ENCODE results near the gene IGSF10. TPM values are rescaled to one million over a fixed set of nuclear protein-coding genes. Genes with fewer than 3 reads are reported as not detected.
"Not testable (repeated sequence)": the region's sequence is repeated elsewhere in the genome, so short reads cannot be mapped to it uniquely, and the experiment has no call there.

Gene IGSF10, protein sequence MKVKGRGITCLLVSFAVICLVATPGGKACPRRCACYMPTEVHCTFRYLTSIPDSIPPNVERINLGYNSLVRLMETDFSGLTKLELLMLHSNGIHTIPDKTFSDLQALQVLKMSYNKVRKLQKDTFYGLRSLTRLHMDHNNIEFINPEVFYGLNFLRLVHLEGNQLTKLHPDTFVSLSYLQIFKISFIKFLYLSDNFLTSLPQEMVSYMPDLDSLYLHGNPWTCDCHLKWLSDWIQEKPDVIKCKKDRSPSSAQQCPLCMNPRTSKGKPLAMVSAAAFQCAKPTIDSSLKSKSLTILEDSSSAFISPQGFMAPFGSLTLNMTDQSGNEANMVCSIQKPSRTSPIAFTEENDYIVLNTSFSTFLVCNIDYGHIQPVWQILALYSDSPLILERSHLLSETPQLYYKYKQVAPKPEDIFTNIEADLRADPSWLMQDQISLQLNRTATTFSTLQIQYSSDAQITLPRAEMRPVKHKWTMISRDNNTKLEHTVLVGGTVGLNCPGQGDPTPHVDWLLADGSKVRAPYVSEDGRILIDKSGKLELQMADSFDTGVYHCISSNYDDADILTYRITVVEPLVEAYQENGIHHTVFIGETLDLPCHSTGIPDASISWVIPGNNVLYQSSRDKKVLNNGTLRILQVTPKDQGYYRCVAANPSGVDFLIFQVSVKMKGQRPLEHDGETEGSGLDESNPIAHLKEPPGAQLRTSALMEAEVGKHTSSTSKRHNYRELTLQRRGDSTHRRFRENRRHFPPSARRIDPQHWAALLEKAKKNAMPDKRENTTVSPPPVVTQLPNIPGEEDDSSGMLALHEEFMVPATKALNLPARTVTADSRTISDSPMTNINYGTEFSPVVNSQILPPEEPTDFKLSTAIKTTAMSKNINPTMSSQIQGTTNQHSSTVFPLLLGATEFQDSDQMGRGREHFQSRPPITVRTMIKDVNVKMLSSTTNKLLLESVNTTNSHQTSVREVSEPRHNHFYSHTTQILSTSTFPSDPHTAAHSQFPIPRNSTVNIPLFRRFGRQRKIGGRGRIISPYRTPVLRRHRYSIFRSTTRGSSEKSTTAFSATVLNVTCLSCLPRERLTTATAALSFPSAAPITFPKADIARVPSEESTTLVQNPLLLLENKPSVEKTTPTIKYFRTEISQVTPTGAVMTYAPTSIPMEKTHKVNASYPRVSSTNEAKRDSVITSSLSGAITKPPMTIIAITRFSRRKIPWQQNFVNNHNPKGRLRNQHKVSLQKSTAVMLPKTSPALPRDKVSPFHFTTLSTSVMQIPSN (N-terminal part only)
- not detected for total RNA-seq

DNA sequence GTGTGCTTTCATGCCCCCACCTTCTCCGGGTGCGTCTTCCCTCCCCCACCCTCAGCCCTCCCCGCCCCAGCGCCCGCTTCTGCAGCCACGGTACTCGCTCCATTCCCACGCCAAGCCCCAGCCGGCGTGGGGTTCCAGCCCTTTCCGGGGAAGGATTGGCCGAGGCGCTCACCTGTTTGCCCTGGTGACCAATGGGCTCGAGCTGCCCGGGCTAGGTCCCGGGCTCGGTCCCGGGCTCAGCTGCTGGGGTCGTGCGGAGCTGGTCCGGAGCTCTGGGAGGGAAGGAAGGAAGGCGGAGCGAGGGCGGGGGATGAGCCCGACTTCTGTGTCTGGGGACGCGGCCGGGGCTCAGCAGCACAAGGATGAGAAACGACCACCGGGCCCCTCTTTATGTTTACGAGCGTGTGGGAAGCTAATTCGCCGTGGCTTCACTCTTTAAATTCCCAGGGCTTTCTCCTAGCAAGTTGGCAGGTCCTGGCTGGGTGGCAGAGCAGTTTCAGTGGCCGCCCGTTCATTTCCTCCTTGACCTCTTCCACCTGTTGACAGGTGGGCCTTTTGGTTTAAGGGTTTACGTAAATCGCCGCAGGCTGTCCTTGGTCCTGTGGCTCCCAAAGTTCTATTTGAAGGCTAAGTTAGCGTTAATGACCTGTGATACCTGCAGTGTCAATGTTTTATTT, at the start of gene IGSF10:
IGSF10 (minus strand) TSS at position 288 of the 677 bp plus-strand sequence. CDS start 2,352 bp downstream, outside the sequence.
- ChIA-PET POLR2A (no interaction called here), CTCF (interaction anchor here (1.4 kb wide), 1 partner anchor 8 kb away, joined by 4 read pairs; no protein-coding TSS in a partner anchor)

DNA sequence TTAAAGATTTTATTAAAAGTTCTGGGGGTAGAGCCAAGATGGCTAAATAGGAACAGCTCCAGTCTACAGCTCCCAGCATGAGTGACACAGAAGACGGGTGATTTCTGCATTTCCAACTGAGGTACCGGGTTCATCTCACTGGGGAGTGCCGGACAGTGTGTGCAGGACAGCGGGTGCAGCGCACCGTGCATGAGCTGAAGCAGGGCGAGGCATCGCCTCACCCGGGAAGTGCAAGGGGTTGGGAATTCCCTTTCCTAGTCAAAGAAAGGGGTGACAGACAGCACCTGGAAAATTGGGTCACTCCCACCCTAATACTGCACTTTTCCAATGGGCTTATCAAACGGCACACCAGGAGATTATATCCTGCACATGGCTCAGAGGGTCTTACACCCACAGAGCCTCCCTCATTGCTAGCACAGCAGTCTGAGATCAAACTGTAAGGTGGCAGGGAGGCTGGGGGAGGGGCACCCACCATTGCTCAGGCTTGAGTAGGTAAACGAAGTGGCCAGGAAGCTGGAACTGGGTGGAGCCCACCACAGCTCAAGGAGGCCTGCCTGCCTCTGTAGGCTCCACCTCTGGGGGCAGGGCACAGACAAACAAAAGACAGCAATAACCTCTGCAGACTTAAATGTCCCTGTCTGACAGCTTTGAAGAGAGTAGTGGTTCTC, 48.7 kb upstream of the IGSF10 start:
- POLR2A ChIA-PET: not testable (repeated sequence)
- CTCF ChIA-PET: interaction anchor here (0.6 kb wide), 1 partner anchor 67 kb away, joined by 3 read pairs; no protein-coding TSS in a partner anchor

DNA sequence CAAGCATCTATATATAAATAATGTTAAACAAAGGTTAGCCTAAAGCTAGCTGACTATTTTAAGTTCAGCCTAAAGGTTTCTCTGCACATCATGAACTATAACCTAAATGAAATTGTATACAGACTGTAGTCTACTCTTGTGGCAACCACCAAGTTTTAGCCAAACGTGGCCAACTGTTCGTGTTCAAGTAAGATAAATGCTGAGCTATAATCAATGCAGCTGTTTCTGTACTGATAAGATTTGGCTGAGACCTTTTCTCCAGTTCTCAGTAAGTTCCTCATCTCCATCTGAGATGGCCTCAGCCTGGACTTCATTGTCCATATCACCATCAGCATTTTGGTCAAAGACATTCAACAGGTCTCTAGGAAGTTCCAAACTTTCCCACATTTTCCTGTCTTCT, 43.7 kb upstream of the IGSF10 start:
- ChIA-PET POLR2A (no interaction called here), CTCF (no interaction called here)

DNA sequence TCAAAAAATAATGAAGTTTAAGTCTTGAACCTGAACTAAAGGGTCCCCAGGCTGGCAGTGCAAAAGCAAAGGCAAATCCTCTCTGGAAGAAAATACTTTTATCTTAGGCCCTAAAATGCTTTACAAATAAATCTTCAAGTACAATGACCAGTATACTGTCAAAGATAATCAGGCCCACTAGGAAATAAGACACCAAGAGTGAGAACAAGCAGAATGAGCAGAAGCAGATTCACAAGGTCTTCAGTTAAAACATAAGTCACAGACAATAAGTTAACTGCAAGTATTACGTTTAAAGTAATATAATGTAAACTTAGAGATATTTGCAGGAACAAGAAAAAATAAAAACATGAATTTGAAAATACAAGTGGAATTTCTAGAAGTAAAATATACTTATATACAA, 42.2 kb upstream of the IGSF10 start:
- CTCF ChIA-PET: no interaction called here
- POLR2A ChIA-PET: no interaction called here

DNA sequence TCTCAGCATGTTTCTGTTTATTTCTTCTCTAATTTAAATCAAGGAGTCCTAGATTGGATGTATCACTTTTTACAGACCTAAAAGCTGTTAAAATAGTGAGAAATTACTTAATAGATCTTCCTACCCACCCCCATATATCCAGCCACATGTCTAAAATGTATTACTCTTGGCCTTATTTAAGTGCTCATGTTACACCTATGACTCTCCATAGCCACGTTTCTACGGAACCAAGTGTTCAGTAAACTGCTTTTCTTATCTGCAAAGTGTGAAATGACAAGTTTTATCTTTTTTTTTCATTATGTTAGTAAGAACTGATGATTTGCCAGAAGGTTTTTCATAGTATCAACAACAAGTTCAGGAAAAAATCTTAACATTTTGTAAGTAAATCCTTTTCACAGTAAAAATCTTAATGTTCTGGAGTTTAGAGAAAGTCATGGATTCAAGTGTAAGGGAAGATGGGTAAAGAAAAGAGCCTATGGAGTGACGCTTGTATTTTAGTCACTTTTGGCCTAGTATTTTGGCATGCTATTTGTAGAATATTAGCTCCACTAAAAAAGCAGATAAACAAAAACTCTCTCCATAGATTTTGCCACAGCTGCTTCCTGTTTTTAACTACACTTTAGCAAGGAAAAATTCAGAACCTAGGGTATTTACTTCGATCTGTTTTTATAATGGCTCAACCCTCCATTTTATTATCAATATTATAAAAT, 41.2 kb upstream of the IGSF10 start:
- ChIA-PET POLR2A (no interaction called here), CTCF (no interaction called here)

DNA sequence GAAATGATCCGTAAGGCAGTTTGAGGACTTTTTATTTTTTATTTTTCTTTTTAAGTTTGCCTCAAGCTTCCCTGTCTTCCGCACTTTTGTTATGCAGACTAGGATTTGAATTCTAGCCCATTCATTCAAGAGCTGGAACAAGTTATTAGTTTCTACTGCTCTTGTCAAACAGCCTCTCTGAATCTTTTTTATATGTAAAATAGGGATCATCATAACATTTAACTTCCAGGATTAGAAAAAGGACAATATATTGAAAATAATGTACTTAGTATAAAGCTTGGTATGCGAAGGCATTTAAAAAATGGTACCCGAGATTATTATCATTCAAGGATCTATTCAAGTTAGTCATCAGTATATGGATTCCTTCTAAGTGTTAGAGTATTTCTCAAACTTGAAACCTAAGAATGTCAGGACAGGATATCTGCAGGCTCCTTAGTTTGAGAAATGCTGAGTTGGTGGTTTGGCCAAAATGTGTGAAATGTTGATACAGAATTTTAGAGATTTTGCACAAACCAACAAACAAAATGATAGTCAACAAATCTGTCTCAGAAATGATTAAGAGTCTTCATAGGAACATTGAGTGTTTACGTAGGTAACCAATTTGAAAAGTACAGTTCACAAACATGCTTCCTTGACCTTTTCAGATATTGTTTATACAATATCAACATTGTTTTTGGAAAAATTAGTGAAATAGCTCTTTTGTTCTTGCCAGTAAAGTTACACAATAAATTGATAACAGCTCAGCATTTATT, 40.5 kb upstream of the IGSF10 start:
- POLR2A ChIA-PET: no interaction called here
- CTCF ChIA-PET: interaction anchor here (0.6 kb wide), 1 partner anchor 1609 kb away, joined by 3 read pairs; no protein-coding TSS in a partner anchor

DNA sequence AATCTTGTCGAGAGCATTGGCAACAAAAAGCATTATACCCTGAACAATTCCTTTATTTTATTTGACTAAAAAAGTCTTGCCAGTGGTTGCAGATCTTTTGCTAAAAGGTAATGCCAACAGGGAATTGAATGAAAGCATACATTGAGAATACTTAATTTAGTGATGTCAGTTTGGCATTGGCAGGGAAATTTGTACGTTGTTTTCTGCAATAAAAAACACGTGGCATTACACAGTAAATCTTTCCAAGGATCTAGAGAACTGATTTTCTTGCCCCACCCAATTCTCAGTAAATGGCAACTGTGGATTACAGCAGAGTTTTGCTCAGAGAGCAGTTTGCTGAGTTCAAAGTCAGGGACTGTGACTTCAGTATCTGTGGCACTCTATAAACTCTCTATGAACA, 38.3 kb upstream of the IGSF10 start:
- CTCF ChIA-PET: no interaction called here

DNA sequence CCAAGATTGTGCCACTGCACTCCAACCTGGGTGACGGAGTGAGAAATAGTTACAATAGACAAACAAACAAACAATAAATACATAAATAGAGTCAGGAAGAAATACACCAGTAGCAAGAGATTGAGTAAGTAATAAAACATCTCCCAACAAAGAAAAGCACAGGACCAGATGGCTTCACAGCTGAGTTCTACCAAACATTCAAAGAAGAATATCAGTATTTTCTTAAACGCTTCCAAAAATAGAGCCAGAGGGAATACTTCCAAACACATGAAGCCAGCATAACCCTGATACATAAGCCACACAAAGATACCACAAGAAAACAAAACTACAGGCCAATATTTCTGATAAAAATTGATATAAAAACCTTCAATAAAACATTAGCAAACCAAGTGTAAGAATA, 30.7 kb upstream of the IGSF10 start:
- CTCF ChIA-PET: no interaction called here
- POLR2A ChIA-PET: no interaction called here

More for the DNA sequence above, 38.3 kb upstream of the IGSF10 start:
- POLR2A ChIA-PET: no interaction called here

DNA sequence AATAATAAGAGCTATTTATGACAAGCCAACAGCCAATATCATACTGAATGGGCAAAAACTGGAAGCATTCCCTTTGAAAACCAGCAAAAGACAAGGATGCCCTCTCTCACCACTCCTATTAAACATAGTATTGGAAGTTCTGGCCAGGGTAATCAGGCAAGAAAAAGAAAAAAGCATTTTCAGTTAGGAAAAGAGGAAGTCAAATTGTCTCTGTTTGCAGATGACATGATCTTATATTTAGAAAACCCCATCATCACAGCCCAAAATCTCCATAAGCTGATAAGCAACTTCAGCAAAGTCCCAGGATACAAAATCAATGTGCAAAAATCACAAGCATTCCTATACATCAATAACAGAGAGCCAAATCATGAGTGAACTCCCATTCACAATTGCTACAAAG, 27.0 kb upstream of the IGSF10 start:
- POLR2A ChIA-PET, CTCF ChIA-PET: not testable (repeated sequence)

DNA sequence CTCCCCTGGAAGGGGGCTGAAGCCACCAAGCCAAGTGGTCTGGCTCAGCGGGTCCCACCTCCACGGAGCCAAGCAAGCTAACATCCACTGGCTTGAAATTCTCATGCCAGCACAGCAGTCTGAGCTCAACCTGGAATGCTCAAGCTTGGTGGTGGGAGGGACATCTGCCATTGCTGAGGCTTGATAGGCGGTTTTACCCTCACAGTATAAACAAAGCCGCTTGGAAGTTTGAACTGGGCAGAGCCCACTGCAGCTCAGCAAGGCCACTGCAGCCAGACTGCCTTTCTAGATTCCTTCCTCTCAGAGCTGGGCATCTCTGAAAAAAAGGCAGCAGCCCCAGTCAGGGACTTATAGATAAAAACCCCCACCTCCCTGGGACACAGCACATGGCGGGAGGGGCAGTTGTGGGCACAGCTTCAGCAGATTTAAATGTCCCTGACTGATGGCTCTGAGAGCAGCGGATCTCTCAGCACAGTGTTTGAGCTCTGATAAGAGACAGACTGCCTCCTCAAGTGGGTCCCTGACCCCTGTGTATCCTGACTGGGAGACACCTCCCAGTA, 23.2 kb upstream of the IGSF10 start:
- POLR2A ChIA-PET: no interaction called here
- CTCF ChIA-PET: no interaction called here

DNA sequence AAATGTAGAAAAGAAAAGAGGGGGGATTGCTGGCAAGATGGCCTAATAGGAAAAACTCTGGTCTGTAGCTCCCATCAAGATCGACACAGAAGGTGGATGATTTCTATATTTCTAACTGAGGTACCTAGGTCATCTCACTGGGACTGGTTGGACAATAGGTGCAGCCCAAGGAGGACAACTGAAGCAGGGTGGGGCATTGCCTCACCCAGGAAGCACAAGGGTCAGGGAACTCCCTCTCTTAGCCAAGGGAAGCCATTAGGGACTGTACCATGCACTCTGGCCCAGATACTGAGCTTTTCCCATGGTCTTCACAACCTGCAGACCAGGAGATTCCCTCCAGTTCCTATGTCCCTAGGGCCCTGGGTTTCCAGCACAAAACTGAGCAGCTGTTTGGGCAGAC, 22.6 kb upstream of the IGSF10 start:
- ChIA-PET POLR2A (no interaction called here), CTCF (no interaction called here)

DNA sequence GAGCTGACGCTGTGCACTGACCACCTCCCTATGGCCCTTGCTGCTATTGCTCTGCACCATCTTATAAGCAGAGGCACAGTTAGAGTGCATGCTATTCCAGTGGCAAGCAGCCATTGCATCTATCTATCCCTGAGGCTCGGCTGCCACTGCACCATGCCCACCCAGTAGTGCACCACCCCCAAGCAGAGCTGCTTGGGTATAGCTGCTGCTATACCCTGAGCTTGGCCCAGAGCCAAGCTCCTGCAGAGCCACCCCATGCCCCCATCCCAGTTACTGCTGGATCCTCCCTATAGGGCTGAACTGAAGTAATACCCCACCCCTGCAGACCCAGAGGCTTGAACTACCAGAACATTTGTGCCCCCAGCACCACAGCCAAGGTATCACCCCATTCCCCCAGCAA, 19.6 kb upstream of the IGSF10 start:
- ChIA-PET CTCF (no interaction called here), POLR2A (no interaction called here)

DNA sequence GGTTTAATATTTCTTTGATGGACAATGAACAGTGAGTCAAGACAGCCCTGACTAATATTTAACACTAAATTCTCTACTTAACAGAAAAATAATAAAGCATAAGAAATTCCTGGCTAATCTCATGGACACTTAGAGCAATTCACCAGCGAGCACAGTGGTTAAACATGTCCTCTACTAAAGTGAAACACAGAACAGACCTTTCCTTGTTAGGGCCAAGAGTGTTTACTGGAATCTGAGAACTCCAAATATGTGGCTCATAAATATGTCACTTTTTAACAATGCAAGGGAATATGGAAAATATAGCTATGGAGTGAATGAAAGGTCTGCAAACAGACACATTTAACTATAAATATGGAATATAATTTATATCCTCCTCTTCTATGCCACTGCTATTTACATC, 18.6 kb upstream of the IGSF10 start:
- CTCF ChIA-PET: no interaction called here

DNA sequence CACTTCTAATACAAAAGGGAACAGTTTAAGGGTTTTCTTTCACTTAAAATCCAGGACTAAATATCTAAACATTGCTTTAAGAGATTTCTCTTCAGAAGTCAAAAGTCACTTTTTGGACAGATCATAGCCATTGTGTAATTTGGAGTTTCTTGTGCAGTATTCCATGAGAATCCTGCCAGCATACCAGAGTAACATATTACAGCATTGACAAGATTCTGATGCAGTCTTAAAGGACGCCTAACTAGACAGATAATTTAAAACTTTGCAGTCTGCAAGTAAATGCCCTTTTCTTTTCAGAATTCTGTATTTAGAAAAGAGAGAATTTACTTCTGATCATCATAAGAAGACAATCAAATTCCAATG, 17.5 kb upstream of the IGSF10 start:
- POLR2A ChIA-PET: no interaction called here
- CTCF ChIA-PET: interaction anchor here (1.6 kb wide), 1 partner anchor 10 kb away, joined by 5 read pairs; no protein-coding TSS in a partner anchor

More for the DNA sequence above, 18.6 kb upstream of the IGSF10 start:
- POLR2A ChIA-PET: no interaction called here

DNA sequence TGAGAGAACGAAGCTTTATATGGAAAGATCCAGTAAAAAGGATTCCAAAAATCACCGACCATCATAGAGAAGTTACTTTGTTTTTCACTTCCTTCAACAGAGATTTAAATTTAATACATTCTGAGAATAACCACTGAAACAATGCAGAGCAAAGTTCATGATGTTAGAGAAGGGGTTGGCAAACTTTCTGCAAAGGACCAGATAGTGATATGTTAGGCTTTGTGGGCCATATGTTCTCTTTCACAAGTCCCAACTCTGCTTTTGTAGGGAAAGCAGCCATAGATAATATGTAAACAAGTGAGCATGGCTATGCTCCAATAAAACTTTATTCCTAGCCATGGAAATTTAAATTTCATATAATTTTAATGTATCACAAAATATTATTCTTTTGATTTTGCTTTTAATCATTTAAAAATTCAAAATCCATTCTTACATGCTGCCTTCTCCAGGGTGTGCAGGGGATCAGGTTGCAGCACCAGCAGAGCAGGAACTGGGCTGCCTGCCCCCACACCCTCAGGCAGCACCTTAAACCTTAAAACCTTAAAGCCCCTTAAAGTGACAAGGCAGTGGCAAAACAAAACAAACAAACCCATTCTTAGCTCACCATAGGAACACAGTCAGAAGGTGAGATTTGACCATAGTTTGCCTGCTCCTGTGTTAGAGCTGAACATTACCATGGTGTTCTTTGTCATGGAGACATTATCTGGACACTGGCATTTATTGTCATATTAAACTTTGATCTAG, 16.9 kb upstream of the IGSF10 start:
- CTCF ChIA-PET: interaction anchor here (1.6 kb wide), 1 partner anchor 9 kb away, joined by 5 read pairs; no protein-coding TSS in a partner anchor
- POLR2A ChIA-PET: no interaction called here

DNA sequence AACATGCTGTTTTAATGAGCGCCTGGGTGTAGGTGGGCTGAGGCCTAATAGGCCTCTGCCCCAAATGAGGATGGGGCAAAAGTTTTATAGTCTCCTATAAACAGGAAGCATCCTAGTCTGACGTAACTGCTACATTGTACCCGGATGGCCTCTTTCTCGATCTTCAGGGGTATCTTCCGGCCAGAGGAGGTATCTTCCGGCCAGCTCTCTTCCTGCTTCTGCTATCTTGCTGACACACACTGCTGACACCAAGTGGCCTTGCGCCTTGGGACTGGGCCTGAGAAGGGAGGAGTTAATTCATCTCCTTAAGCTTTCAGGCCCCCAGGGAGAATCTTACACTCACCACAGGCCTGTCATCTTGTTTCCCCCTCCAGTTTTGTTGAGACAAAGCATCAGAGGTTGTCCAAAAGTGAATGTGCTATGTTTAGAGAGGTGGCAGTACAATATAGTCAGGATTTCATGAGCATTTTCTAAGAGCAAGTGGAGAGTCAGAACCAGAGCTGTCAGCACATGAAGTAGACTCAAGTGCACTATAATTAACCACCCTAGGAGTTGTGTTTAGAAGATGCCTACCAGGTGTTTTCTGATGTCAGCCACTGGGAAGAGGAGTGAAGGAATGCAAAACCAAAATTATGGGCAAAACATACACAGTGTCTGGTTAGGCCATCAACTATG, 15.6 kb upstream of the IGSF10 start:
- CTCF ChIA-PET: interaction anchor here (0.7 kb wide), 1 partner anchor 9 kb away, joined by 3 read pairs; no protein-coding TSS in a partner anchor
- POLR2A ChIA-PET: no interaction called here
